AG09309 (cell line): ENCODE results near the gene CSTPP1.
A peak's percentile ranks its signal among the peaks of the same experiment; 100 is the strongest.
"Not testable (repeated sequence)": the region's sequence is repeated elsewhere in the genome, so short reads cannot be mapped to it uniquely, and the experiment has no call there.

Experiments
- DNase-seq: peaks from one replicate; pipeline ENCODE4 v3.0.0-alpha.2; 2010; ENCODE audit warnings: low read depth
- H3K4me3 ChIP-seq: 2 replicates; pipeline ENCODE4 v1.5.1; 2011; ENCODE audit warnings: mild to moderate bottlenecking, low read depth, low read length, moderate library complexity; ENCODE audit not compliant: control insufficient read depth
- CTCF ChIP-seq: IDR thresholded peaks from 2 replicates; pipeline ENCODE4 v1.5.1; 2011; ENCODE audit warnings: mild to moderate bottlenecking, low read depth, low read length, inconsistent platforms; ENCODE audit not compliant: insufficient read depth, control insufficient read depth; ENCODE audit errors: missing control alignments

Gene CSTPP1

GRCh38 chr11:47078751-47079521 is 142.4 kb downstream of the CSTPP1 start:
- no peak for TF ChIP-seq CTCF
- DNase-seq, result peak; percentile 3
- no peak overlapping the region for H3K4me3 ChIP-seq

GRCh38 chr11:47080775-47081174 is 144.2 kb downstream of the CSTPP1 start:
- not testable (repeated sequence) for H3K4me3 ChIP-seq, DNase-seq

GRCh38 chr11:47083913-47084312 is 147.4 kb downstream of the CSTPP1 start:
- peak; percentile 71 for DNase-seq
- no peak overlapping the region for H3K4me3 ChIP-seq
- no peak for TF ChIP-seq CTCF

- no peak for TF ChIP-seq CTCF
- no peak for DNase-seq
- H3K4me3 ChIP-seq, result no peak overlapping the region
These were observed 151.2 kb downstream of the CSTPP1 start for GRCh38 chr11:47087801-47088200.

GRCh38 chr11:47093541-47093940 is 157.0 kb downstream of the CSTPP1 start:
- DNase-seq, result no peak
- H3K4me3 ChIP-seq, result no peak overlapping the region
- no peak for TF ChIP-seq CTCF

GRCh38 chr11:47096871-47097270 is 160.3 kb downstream of the CSTPP1 start:
- not testable (repeated sequence) for H3K4me3 ChIP-seq, DNase-seq

GRCh38 chr11:47098223-47098622 is 161.7 kb downstream of the CSTPP1 start:
- not testable (repeated sequence) for H3K4me3 ChIP-seq, DNase-seq

GRCh38 chr11:47099214-47099917 is 162.8 kb downstream of the CSTPP1 start:
- TF ChIP-seq CTCF, result no peak
- no peak for DNase-seq
- H3K4me3 ChIP-seq, result no peak overlapping the region
